Measurements from ENCODE around the gene L1CAM.

The L1CAM gene

GRCh38 chrX:153861151-153861550 is 24.8 kb downstream of the L1CAM start:
- no peak overlapping the region for H3K27ac Mint-ChIP-seq

GRCh38 chrX:153857348-153857903 is 28.5 kb downstream of the L1CAM start:
- H3K36me3 Mint-ChIP-seq (ENCODE audit: low read depth): no peaks in the 10 kb centered on the region
- peaks cover 4% of the 10 kb centered on the region for H3K4me1 Mint-ChIP-seq (ENCODE audit: low read depth)
- H3K27me3 Mint-ChIP-seq (ENCODE audit: low read depth): peaks cover 12% of the 10 kb centered on the region
- no peak overlapping the region for H3K27ac Mint-ChIP-seq
- no peak overlapping the region for H3K4me3 Mint-ChIP-seq
- no peaks in the 10 kb centered on the region for H3K9me3 Mint-ChIP-seq

More at GRCh38 chrX:153861151-153861550, 24.8 kb downstream of the L1CAM start:
- H3K9me3 Mint-ChIP-seq: no peaks in the 10 kb centered on the region
- no peaks in the 10 kb centered on the region for H3K27me3 Mint-ChIP-seq (ENCODE audit: low read depth)
- H3K4me3 Mint-ChIP-seq: no peak overlapping the region
- H3K4me1 Mint-ChIP-seq (ENCODE audit: low read depth): peaks cover 4% of the 10 kb centered on the region
- H3K36me3 Mint-ChIP-seq (ENCODE audit: low read depth): no peaks in the 10 kb centered on the region

DNA sequence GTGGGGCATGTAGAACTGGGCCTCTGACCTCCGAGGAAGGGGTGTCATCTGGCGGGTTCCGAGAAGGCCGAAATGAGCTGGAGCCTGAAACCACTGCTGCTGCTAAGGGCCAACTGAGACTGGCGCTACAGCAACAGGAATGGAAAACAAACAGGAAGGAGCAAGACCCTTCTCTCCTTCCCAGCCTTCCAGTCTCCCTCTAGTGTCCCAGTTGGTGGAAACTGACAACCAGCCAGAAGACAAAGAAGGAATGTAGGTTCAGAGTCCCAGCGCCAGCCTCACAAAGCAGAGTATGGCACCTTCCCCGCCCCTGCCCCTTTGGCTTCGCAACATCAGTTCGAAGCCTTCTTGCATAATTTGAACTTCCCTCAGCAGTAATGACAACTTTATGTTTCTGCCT is 31.3 kb downstream of the L1CAM start:
- Mint-ChIP-seq H3K9me3 (no peaks in the 10 kb centered on the region), H3K4me1 (ENCODE audit: low read depth) (peaks cover 4% of the 10 kb centered on the region), H3K27ac (no peak overlapping the region), H3K4me3 (no peak overlapping the region), H3K36me3 (ENCODE audit: low read depth) (no peaks in the 10 kb centered on the region), H3K27me3 (ENCODE audit: low read depth) (peaks cover 25% of the 10 kb centered on the region)

GRCh38 chrX:153853902-153854267 is 32.1 kb downstream of the L1CAM start:
- H3K4me1 Mint-ChIP-seq (ENCODE audit: low read depth): peaks cover 4% of the 10 kb centered on the region
- no peaks in the 10 kb centered on the region for H3K9me3 Mint-ChIP-seq
- H3K27ac Mint-ChIP-seq: no peak overlapping the region
- H3K36me3 Mint-ChIP-seq (ENCODE audit: low read depth): no peaks in the 10 kb centered on the region
- H3K27me3 Mint-ChIP-seq (ENCODE audit: low read depth): peaks cover 25% of the 10 kb centered on the region
- H3K4me3 Mint-ChIP-seq: no peak overlapping the region

DNA sequence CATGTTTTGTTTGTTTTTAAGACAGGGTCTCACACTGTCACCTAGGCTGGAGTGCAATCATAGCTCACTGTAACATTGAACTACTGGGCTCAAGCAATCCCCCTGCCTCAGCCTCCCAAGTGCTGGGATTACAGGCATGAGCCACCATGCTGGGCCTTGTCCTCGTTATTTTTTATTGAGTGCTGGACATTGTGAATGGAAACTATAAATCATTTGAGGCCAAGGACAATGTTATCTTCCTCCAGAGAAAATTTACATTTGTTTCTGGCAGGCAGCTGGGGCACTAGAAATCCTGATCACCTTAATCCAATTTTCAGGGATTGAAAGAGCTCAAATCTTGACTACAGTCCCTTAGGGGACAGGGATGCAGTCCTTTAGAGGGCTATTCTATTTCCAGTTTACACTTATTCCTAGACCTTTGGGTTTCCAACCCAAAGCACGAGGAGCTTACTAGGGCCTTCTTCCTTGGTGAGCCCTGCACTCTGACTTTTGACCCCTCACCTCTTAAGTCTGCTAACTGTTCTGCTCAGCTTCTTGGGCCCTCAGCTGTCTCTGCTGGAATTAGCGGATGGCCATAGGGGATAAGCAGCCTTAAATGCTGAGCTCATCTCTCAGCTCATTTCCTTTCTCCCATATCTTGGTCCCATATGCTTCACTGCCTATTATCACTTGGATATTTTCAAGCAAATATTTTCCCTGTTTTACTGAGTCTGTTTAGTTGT is 32.6 kb downstream of the L1CAM start:
- no peak overlapping the region for H3K4me3 Mint-ChIP-seq
- H3K27me3 Mint-ChIP-seq (ENCODE audit: low read depth): peaks cover 25% of the 10 kb centered on the region
- no peaks in the 10 kb centered on the region for H3K36me3 Mint-ChIP-seq (ENCODE audit: low read depth)
- no peaks in the 10 kb centered on the region for H3K9me3 Mint-ChIP-seq
- H3K4me1 Mint-ChIP-seq (ENCODE audit: low read depth): peaks cover 4% of the 10 kb centered on the region
- H3K27ac Mint-ChIP-seq: no peak overlapping the region

DNA sequence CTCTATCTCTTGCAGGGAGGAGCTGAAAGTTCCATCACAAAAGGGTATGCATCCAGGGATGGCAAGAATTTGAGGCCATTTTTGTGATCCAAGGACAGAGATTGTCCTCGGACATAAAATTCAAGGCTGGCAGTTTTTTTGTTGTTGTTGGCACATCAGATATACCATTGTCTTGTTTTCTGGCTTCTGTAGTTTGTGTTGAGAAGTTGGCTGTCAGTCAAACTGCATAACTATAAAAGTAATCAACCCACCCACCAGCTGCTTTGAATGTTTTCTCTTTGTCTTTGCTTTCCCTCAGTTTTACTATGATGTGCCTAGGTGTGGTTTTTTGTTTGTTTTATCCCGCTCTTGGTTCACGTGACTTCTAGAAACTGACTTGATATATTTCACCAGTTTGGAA is 34.0 kb downstream of the L1CAM start:
- no peaks in the 10 kb centered on the region for H3K9me3 Mint-ChIP-seq
- H3K4me3 Mint-ChIP-seq: no peak overlapping the region
- H3K27me3 Mint-ChIP-seq (ENCODE audit: low read depth): peaks cover 25% of the 10 kb centered on the region
- H3K36me3 Mint-ChIP-seq (ENCODE audit: low read depth): no peaks in the 10 kb centered on the region
- H3K27ac Mint-ChIP-seq: no peak overlapping the region
- H3K4me1 Mint-ChIP-seq (ENCODE audit: low read depth): no peaks in the 10 kb centered on the region

DNA sequence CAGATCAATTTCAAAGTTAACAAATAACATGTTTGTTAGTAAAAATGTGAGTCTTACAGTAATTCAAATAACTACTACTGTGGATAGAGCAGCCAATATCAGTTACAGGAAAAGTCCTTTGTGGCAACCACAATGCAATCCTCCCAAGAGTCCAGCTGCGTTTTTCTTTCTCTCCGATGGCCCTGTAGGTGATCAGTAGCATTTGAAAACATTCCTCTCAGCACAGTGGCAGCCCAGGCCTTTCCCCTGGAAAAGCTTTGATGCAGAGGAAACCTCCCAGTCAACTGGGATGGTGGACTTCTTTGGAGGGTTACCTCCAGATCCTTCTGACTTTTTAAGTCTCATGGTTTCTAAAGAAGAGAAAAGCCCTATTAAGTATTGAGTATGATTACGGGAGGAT is 37.6 kb downstream of the L1CAM start:
- H3K9me3 Mint-ChIP-seq: no peaks in the 10 kb centered on the region
- no peaks in the 10 kb centered on the region for H3K4me1 Mint-ChIP-seq (ENCODE audit: low read depth)
- no peaks in the 10 kb centered on the region for H3K36me3 Mint-ChIP-seq (ENCODE audit: low read depth)
- H3K4me3 Mint-ChIP-seq: no peak overlapping the region
- H3K27me3 Mint-ChIP-seq (ENCODE audit: low read depth): peaks cover 41% of the 10 kb centered on the region
- no peak overlapping the region for H3K27ac Mint-ChIP-seq

DNA sequence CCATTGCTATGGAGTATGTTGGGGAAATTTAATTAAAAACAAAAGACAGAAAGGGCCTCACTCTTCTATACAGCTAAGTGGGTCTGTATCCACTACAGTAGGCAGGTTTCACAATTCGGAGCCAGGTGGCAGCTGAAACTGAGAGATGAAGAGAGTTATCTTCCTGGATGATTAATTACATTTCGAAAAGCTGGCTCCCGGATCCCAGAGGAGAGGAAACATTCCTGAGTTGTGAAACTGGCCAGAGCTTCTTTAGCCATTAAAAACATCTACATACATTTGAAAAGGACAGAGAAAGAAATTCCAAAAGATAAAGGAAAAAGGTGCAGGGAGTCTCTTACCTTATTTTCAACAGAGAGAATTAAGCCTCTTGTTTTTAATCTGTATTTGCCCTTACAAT is 40.1 kb downstream of the L1CAM start:
- Mint-ChIP-seq H3K36me3 (ENCODE audit: low read depth) (no peaks in the 10 kb centered on the region), H3K27me3 (ENCODE audit: low read depth) (peaks cover 40% of the 10 kb centered on the region), H3K27ac (no peak overlapping the region), H3K4me3 (no peak overlapping the region), H3K4me1 (ENCODE audit: low read depth) (no peaks in the 10 kb centered on the region), H3K9me3 (no peaks in the 10 kb centered on the region)

- H3K36me3 Mint-ChIP-seq (ENCODE audit: low read depth): no peaks in the 10 kb centered on the region
- H3K27ac Mint-ChIP-seq: no peak overlapping the region
- peaks cover 40% of the 10 kb centered on the region for H3K27me3 Mint-ChIP-seq (ENCODE audit: low read depth)
- H3K9me3 Mint-ChIP-seq: no peaks in the 10 kb centered on the region
- H3K4me3 Mint-ChIP-seq: no peak overlapping the region
- H3K4me1 Mint-ChIP-seq (ENCODE audit: low read depth): no peaks in the 10 kb centered on the region
These were observed 40.8 kb downstream of the L1CAM start for GRCh38 chrX:153845195-153845594.

DNA sequence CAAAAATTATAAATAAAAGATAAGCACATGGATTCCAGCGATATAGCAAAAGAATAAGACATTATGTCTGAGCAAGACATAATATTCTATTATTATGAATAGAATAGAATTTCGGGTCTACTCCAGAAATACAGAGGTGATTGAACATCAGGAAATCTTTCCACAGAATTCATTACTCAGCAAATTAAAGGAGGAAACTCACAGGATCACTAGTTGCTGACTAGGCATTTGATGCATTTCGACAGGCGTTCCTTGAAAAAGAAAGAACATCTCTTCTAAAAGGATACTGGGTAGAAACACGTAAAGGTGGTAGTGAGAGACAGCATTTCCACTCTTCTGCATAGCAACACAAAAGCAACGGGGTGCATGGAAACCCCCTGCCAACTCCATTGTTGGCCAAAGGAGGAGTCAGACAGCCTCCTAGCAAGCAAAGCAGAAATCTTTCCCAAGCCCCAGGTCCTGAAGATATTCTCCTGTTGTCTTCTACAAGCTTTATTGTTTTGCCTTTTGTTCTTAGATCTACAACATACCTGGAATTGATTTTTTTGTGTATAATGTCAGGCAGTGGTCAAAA is 41.4 kb downstream of the L1CAM start:
- Mint-ChIP-seq H3K9me3 (no peaks in the 10 kb centered on the region), H3K4me3 (no peak overlapping the region), H3K4me1 (ENCODE audit: low read depth) (no peaks in the 10 kb centered on the region), H3K27ac (no peak overlapping the region), H3K27me3 (ENCODE audit: low read depth) (peaks cover 40% of the 10 kb centered on the region), H3K36me3 (ENCODE audit: low read depth) (no peaks in the 10 kb centered on the region)

DNA sequence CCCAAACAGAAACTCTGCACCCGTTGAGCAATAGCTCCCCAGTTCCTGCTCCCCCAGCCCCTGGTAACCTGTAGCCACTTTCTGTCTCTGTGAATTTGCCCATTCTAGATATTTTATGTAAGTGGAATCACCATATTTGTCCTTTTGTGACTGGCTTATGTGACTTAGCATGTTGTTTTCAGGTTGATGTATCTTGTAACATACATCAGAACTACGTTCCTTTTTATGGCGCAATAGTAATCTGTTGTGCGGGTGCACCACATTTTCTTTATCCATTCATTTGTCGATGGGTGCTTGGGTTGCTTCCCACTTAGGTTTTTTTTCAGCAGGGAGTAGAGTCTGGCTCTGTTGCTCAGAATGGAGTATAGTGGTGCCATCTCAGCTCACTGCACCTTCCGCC is 49.1 kb downstream of the L1CAM start:
- Mint-ChIP-seq H3K27ac (no peak overlapping the region), H3K36me3 (ENCODE audit: low read depth) (no peaks in the 10 kb centered on the region), H3K4me3 (no peak overlapping the region), H3K27me3 (ENCODE audit: low read depth) (peaks cover 38% of the 10 kb centered on the region), H3K4me1 (ENCODE audit: low read depth) (no peaks in the 10 kb centered on the region), H3K9me3 (no peaks in the 10 kb centered on the region)

DNA sequence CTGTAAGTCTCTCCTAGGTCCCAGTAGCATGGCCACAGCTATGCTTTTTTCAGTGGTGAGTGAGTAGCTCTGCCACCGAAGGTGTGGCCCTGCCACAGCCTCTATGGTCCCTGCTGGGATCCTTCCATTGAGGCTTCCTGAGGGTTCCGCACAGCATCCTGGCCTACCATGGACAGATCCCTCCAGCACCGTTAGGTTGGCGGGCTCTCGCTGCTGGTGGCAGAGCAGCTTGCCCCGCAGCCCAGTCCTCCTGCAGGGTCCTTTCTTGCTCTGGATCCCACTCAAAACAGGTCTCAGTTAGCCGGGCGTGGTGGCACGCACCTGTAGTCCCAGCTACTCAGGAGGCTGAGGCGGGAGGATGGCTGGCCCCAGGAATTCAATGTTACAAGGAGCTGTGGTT is 53.2 kb downstream of the L1CAM start:
- no peaks in the 10 kb centered on the region for H3K36me3 Mint-ChIP-seq (ENCODE audit: low read depth)
- peaks cover 40% of the 10 kb centered on the region for H3K27me3 Mint-ChIP-seq (ENCODE audit: low read depth)
- no peaks in the 10 kb centered on the region for H3K9me3 Mint-ChIP-seq
- H3K27ac Mint-ChIP-seq: no peak overlapping the region
- H3K4me1 Mint-ChIP-seq (ENCODE audit: low read depth): no peaks in the 10 kb centered on the region
- H3K4me3 Mint-ChIP-seq: no peak overlapping the region

DNA sequence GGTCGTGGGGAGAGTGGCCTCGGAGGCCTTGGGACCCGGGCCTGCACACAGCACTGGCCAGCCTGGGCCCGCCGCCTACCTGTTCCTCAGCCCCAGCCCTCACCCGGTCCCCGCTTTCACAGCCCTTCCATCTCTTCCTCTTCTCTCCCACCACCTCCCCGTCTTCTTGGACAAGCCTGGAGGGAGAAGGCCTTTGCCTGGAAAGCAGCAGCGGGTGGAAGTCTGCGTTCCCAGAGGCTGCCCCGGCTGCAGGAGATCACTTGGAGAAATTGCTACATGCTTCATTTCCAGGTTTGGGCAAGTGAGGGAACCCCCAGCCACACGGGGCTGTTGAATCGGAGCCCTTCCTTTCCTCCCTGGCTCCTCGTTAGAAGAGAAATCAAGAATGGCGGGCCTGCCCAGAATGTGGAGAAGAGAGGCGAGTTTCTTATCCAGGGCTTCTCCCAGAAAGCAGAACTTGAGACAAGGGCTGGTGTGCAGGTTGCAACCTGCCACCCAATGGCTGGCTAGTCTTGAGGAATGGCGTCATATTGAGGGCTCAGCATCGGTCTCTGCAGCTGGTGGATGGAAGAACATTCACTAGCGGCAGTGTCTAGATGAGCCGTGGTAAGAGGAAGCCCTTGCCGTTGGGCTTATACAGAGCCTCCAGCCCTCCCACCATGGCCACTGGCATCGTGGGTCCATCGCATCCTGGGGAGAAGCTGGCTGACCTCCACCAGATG is 54.4 kb downstream of the L1CAM start:
- peak overlapping the region; percentile 44 for H3K4me3 Mint-ChIP-seq
- no peaks in the 10 kb centered on the region for H3K9me3 Mint-ChIP-seq
- H3K4me1 Mint-ChIP-seq (ENCODE audit: low read depth): peaks cover 3% of the 10 kb centered on the region
- H3K27me3 Mint-ChIP-seq (ENCODE audit: low read depth): peaks cover 51% of the 10 kb centered on the region
- H3K36me3 Mint-ChIP-seq (ENCODE audit: low read depth): no peaks in the 10 kb centered on the region
- H3K27ac Mint-ChIP-seq: no peak overlapping the region

- H3K4me1 Mint-ChIP-seq (ENCODE audit: low read depth): peaks cover 3% of the 10 kb centered on the region
- no peak overlapping the region for H3K4me3 Mint-ChIP-seq
- no peak overlapping the region for H3K27ac Mint-ChIP-seq
- H3K9me3 Mint-ChIP-seq: no peaks in the 10 kb centered on the region
- H3K27me3 Mint-ChIP-seq (ENCODE audit: low read depth): peaks cover 51% of the 10 kb centered on the region
- no peaks in the 10 kb centered on the region for H3K36me3 Mint-ChIP-seq (ENCODE audit: low read depth)
These were observed 55.1 kb downstream of the L1CAM start for GRCh38 chrX:153830640-153831428.

All from T-helper 1 cell treated with Interleukin-12 subunit alpha and Interleukin-12 subunit beta and Interleukin-4 antibody, amounts not matched to agents 30 μg/mL and 1 μg/mL, for 36 hours (primary cell).